Mesenteric fat pad (tissue), 1 donor: Measurements from ENCODE around the gene WDR47. TPM values are rescaled to one million over a fixed set of nuclear protein-coding genes. Genes with fewer than 3 reads are reported as not detected.
"Not testable (repeated sequence)": the region's sequence is repeated elsewhere in the genome, so short reads cannot be mapped to it uniquely, and the experiment has no call there.

Experiments used
- DNase-seq: peaks from one replicate; pipeline ENCODE4 v3.0.0-alpha.2; 2020; ENCODE audit warnings: low spot score
- total RNA-seq: library from RNA; stranded (reverse); fragmentation: NEBNext Ultra II Directional; extraction: Animal tissue kit (Norgen Biotek cat#: 25700); gene quantifications from one replicate; pipeline ENCODE4 v1.2.1, GENCODE V29; 2021
- donor health status: DM: yes; HTN: yes; CAD: no.

Gene WDR47
- total RNA-seq, 1 donor from 2014 or later: 14.6 TPM

GRCh38 chr1:108963052-108963686, 78.7 kb downstream of the WDR47 start, which contains the start of gene CLCC1:
Gene CLCC1, minus strand, starts transcription at chr1:108963484. Its CDS starts 13,047 bp downstream, at chr1:108950437.
- peak; percentile 96 for DNase-seq

- DNase-seq: no peak
These were observed 79.2 kb downstream of the WDR47 start for GRCh38 chr1:108962681-108963051.

GRCh38 chr1:108961752-108962486, 80.0 kb downstream of the WDR47 start:
- no peak for DNase-seq

DNA sequence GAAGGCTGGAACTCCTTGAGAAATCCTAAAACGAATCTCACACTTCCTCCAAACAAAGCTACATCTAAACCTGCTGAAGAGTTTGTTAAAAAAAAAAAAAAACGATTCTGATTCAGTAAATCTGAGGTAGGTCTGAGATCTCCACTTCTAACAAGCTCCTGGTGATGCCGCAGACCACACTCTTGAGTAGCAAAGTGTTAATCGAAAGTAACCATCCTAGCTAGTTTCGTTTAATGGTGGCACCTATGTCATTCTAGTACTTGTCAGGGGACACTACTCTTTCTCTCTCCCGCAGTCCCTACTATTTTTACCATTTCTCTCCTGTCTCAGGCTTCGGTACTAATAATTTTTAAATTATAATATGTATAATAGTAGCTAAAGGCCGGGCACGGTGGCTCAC, 80.7 kb downstream of the WDR47 start:
- DNase-seq: no peak

- DNase-seq: no peak
These were observed 81.2 kb downstream of the WDR47 start for GRCh38 chr1:108960719-108961118.

DNA sequence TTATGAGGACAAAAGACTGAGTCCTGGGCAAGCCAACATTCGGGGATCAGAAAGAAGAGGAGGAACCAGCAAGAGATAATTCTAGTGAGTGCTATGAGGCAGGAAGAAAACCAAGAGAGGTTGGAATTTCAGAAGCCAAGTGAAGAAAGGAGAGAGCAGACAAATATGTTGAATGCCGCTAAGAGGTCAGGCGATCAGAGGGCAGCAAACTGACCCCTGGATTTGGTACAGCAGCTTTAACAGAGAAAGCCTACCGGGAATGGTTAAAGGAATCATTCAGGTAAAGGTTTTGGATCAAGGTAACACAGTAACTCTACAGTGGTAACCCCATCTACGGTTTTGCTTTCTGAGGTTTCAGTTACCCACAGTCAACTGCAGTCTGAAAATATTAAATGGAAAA, 84.0 kb downstream of the WDR47 start:
- no peak for DNase-seq

DNA sequence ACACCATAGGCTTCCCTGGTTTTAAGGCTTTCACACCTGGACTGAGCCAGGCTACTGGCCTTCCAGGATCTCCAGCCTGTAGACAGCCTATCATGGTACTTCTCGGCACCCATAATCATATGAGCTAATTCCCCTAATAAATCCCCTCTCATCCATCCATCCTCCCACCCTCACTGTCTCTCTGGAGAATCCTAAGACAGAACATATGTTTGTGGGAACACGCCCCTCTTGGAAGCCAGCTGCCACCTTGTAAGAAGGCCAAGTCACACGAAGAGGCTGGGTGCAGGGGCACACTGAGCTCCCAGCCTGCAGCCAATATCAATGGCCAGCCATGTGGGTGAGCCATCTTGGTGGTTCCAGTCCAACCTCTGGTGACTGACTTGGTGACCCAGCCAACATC, 86.0 kb downstream of the WDR47 start:
- no peak for DNase-seq

DNA sequence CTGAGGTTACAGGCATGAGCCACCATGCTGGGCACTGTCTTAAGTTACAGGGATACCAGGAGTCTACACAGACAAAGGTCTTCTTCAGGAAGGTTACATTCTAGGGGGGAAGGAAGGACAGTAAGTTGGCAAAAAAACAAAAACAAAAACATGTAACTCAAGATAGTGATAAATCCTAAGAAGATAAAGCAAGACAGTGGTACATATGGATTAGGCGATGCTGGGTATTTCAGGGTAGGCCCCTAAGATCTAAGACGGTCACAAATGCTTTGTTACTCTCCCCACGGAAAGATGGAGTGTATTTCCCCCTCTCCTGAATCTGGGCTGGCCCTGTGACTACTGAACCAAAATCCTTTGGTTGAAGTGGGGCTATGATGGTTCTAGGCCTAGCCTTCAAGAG, 86.8 kb downstream of the WDR47 start:
- DNase-seq: no peak

- DNase-seq: no peak
These were observed 88.5 kb downstream of the WDR47 start for GRCh38 chr1:108953452-108953851.

- DNase-seq: no peak
These were observed 90.7 kb downstream of the WDR47 start for GRCh38 chr1:108951242-108951641.

GRCh38 chr1:108949044-108949443, 92.9 kb downstream of the WDR47 start:
- DNase-seq: no peak

- DNase-seq: no peak
These were observed 93.9 kb downstream of the WDR47 start for GRCh38 chr1:108947871-108948525.

- no peak for DNase-seq
These were observed 105.7 kb downstream of the WDR47 start for GRCh38 chr1:108936170-108936569.

GRCh38 chr1:108933944-108934343, 108.0 kb downstream of the WDR47 start:
- DNase-seq: no peak

DNA sequence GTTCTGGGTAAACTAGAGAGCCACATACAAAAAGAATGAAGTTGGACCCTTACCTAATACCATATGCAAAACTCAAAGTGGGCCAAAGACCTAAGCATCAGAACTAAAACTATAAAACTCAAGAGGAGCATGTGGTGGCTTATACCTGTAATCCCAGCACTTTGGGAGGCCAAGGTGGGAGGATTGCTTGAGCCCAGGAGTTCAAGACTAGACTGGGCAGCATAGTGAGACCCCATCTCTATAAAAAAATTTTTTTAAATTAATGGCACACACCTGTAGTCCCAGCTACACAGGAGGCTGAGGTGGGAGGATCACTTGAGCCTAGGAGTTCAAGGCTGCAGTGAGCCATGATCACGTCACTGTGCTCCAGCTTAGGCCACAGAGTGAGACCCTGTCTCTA, 114.3 kb downstream of the WDR47 start:
- DNase-seq: not testable (repeated sequence)

GRCh38 chr1:108925920-108926319, 116.0 kb downstream of the WDR47 start:
- DNase-seq: no peak

Other genes with a start within 250 kb of the WDR47 start
- not detected for gene AKNAD1, start 185.0 kb downstream of the WDR47 start, total RNA-seq
- gene GPSM2, start 165.1 kb downstream of the WDR47 start, total RNA-seq: 4.0 TPM
- 28.9 TPM for gene CLCC1, start 78.6 kb downstream of the WDR47 start, total RNA-seq
- 71.2 TPM for gene TAF13, start 33.9 kb upstream of the WDR47 start, total RNA-seq
- gene TMEM167B, start 48.7 kb upstream of the WDR47 start, total RNA-seq: 41.0 TPM
- 0.26 TPM for gene ELAPOR1, start 72.0 kb upstream of the WDR47 start, total RNA-seq
- 119 TPM for gene SARS1, start 171.8 kb upstream of the WDR47 start, total RNA-seq
- gene CELSR2, start 207.4 kb upstream of the WDR47 start, total RNA-seq: 1.5 TPM
- gene PSRC1, start 241.0 kb upstream of the WDR47 start, total RNA-seq: 0.90 TPM